ENCODE data around the gene CCNY.

DNA sequence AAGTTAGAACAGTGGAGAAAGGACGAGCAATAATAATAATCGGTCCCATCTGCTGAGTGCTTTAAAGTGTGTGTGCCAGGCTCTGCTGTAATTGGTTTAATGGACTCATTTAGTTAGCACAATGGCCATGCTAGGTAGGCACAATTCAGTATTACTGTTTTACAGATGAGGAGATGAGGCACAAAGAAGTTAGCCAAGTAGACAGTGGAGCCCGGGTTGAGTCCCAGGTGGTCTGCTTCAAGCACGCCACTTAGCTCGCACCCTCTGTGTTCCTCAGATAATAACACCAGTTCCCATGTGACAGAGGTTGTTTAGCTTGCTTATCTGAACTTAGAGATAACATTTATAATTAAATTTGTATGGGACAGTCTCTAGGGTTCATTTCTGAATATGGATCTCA lies 167.3 kb downstream of the CCNY start:
- TF ChIP-seq TAF1 (IDR thresholded peaks at IDR 0.05; ENCODE audit: low read depth, low read length): no peak
- no peak for TF ChIP-seq POLR2AphosphoS5 (IDR thresholded peaks at IDR 0.05; ENCODE audit: low read depth, low read length)

Measured in GM12891 (cell line).